GM10248 (cell line): ENCODE results near the gene PDE1A.

Source experiments
- CTCF ChIA-PET: fragments of 300-600 bp; sonication (Branson Sonifier 250); formaldehyde crosslinking; extraction: SDS; loops from one replicate; lab custom pipeline; 2021; ENCODE audit warnings: antibody characterized with exemption; lab: Yijun Ruan, JAX
- POLR2A ChIA-PET: fragments of 350-650 bp; sonication (Branson Sonifier 250); formaldehyde crosslinking; extraction: SDS; loops from one replicate; lab custom pipeline; 2020; ENCODE audit warnings: antibody characterized with exemption; lab: Yijun Ruan, JAX
- DNase-seq: peaks from one replicate; pipeline ENCODE4 v3.0.0; 2012; ENCODE audit errors: extremely low spot score
- TF ChIP-seq, protein P1 (sequence below): IDR thresholded peaks from 2 replicates; pipeline ENCODE4 v1.5.1; 2012; ENCODE audit warnings: mild to moderate bottlenecking, low read depth; ENCODE audit errors: extremely low read depth, missing control alignments, control extremely low read depth

The PDE1A gene

DNA sequence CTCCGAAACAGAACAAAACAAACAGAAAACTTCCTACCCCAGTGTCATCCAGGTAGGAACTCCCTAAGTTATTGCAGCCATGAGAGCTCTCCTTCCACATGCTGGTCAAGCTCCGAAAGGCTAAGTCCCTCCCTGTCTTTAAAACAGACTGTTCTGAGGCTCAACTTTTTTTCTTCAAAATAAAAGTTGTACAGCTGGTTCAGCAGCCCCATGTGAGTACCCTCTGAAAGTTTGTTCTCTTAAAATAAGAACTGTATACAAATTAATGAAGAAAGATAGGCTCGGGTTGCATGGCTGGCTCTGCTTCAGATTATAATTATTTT, at the start of gene PDE1A:
Gene PDE1A (minus strand): TSS at position 119 of the 323 bp plus-strand sequence.
- no peak for DNase-seq
- POLR2A ChIA-PET = no interaction called here
- TF ChIP-seq, protein P1, sequence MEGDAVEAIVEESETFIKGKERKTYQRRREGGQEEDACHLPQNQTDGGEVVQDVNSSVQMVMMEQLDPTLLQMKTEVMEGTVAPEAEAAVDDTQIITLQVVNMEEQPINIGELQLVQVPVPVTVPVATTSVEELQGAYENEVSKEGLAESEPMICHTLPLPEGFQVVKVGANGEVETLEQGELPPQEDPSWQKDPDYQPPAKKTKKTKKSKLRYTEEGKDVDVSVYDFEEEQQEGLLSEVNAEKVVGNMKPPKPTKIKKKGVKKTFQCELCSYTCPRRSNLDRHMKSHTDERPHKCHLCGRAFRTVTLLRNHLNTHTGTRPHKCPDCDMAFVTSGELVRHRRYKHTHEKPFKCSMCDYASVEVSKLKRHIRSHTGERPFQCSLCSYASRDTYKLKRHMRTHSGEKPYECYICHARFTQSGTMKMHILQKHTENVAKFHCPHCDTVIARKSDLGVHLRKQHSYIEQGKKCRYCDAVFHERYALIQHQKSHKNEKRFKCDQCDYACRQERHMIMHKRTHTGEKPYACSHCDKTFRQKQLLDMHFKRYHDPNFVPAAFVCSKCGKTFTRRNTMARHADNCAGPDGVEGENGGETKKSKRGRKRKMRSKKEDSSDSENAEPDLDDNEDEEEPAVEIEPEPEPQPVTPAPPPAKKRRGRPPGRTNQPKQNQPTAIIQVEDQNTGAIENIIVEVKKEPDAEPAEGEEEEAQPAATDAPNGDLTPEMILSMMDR = no peak
- CTCF ChIA-PET = interaction anchor here (1.7 kb wide), 1 partner anchor 18 kb away, joined by 3 read pairs; no protein-coding TSS in a partner anchor

DNA sequence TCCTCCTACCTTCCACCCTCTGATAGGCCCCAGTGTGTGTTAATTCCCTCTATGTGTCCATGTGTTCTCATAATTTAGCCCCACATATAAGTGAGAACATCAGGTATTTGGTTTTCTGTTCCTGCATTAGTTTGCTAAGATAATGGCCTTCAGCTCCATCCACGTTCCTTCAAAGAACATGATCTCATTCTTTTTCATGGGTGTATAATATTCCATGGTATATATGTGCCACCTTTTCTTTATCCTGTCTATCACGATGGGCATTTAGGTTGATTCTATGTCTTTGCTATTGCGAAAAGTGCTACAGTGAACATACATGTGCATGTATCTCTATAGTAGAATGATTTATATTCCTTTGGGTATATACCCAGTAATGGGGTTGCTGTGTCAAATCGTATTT, 46.8 kb upstream of the PDE1A start:
- POLR2A ChIA-PET = no interaction called here
- DNase-seq = no peak
- CTCF ChIA-PET = no interaction called here
- TF ChIP-seq, protein P1 = no peak

DNA sequence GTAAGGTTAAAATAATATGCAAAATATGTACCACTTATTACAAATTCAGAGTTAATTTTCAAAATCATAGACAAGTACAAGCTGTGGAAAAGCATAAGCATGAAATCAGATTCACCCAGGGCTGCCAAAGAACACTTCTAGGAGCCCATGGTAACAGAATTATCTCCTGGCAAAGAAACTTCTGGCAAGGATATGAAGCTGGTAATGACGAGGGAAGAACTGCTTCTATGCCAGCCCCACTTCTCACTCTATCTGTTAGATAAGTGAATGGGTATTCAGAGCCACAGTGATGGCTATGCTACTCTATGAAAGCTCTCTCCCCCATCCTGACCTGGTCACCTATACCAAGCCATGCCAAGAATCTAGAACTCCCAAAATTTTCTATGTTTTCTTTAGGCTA, 36.9 kb upstream of the PDE1A start:
- TF ChIP-seq, protein P1 = no peak
- ChIA-PET CTCF (no interaction called here), POLR2A (no interaction called here)
- DNase-seq = no peak

DNA sequence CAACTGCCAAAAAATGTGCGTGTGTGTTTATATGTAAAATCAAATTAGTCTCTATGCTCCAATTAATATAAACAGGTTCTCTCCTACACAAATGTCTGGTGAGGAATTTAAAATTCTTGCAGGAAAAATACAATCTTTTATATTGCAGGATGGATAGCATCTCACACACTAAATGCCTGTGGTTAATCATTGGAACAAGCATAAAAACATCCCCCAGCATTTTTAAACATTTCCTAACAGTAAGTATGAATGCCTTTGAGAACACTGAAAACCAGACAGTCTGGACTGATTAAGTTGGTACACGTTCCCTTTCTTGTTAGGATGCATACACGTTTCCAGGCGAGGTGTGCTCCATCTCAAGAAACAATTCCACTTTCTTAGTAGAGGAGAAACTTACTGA, 29.9 kb upstream of the PDE1A start:
- DNase-seq = no peak
- TF ChIP-seq, protein P1 = no peak
- ChIA-PET CTCF (interaction anchor here (1.7 kb wide), 1 partner anchor 12 kb away, joined by 5 read pairs; no protein-coding TSS in a partner anchor), POLR2A (no interaction called here)

DNA sequence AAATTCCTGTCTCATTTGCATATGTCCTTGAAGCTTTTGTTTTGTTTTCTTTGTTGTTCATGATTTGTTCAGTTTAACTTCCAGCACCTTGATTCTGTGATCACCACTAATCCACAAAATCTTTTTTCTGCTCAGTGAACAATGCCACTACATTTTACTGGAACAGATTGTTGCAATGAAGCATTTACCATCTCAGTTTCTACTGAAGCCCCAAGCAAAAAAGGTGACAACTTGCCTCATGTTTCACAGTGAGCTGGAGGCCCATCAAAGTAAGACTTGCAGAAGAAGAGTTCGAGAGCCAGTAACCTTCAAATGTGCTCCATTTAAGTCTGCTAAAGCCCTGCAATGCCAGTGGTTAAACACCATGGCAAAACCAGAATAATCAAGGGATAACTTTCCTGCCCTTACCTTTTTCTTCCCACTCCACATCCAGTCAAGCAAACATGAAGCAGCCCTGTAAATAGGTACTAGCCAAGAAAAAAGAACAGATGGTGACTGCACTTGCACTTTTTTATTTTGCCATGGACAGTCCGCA, 25.7 kb upstream of the PDE1A start:
- ChIA-PET POLR2A (no interaction called here), CTCF (no interaction called here)
- TF ChIP-seq, protein P1 = no peak
- DNase-seq = no peak

DNA sequence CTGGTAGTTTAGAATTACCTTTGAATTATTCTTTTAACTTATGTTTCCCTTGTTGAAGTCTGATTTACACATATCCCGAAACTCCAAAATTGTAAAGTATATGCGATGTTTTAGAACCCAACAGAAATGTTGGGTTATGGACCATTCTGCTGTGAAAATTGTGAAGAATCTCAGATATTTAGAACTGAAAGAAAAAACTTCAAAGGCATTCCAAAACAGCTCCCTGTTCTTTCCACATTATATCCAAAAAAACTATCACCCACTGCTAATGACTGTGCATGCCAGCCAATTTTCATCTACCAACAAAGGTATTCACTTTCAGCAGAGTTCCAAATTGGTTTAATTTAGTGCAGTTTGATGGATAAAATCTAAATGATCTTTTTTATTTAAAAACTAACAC, 21.5 kb upstream of the PDE1A start:
- ChIA-PET CTCF (no interaction called here), POLR2A (no interaction called here)
- TF ChIP-seq, protein P1 = no peak
- no peak for DNase-seq
